SU-DHL-6 (cell line): Measurements from ENCODE around the gene MED15.

Experiments used
- H2AFZ ChIP-seq: fragments of 200-600 bp; sonication (generic); 2 replicates; pipeline ENCODE4 v1.6.1; 2014; ENCODE audit warnings: low read depth, mild to moderate bottlenecking, moderate library complexity, mixed read lengths, antibody characterized with exemption, low read length; ENCODE audit not compliant: severe bottlenecking
- H3F3A ChIP-seq: fragments of 200-600 bp; shearing (Covaris generic); 2 replicates; pipeline ENCODE4 v1.6.0; 2016; ENCODE audit warnings: antibody characterized with exemption, mild to moderate bottlenecking; ENCODE audit not compliant: insufficient read depth
- H3K27ac ChIP-seq: fragments of 200-600 bp; sonication (generic); 2 replicates; pipeline ENCODE4 v1.5.1; 2016; ENCODE audit warnings: low read depth, mild to moderate bottlenecking, low read length, moderate library complexity, mixed read lengths
- H3K27me3 ChIP-seq: fragments of 200-600 bp; sonication (generic), shearing (Covaris generic); 2 replicates; pipeline ENCODE4 v1.6.0; 2014; ENCODE audit warnings: mild to moderate bottlenecking, low read length
- H3K36me3 ChIP-seq: fragments of 200-600 bp; sonication (generic); 2 replicates; pipeline ENCODE4 v1.6.1; 2014; ENCODE audit warnings: mild to moderate bottlenecking, low read length, mixed read lengths
- H3K4me2 ChIP-seq: fragments of 300-600, 200-600 bp; shearing (Covaris generic), sonication (generic); 2 replicates; pipeline ENCODE4 v1.6.0; 2014; ENCODE audit warnings: low read length, low read depth, mild to moderate bottlenecking; ENCODE audit not compliant: poor library complexity, severe bottlenecking
- H3K4me3 ChIP-seq: fragments of 200-600 bp; sonication (generic); 2 replicates; pipeline ENCODE4 v1.5.1; 2014; ENCODE audit warnings: antibody characterized with exemption, low read length, mild to moderate bottlenecking, mixed read lengths; ENCODE audit not compliant: insufficient read depth, poor library complexity, severe bottlenecking
- H3K79me2 ChIP-seq: fragments of 200-600 bp; sonication (generic); 2 replicates; pipeline ENCODE4 v1.6.1; 2014; ENCODE audit warnings: mild to moderate bottlenecking, low read length, moderate library complexity; ENCODE audit not compliant: insufficient read depth
- H3K9ac ChIP-seq: fragments of 200-600 bp; sonication (generic); 2 replicates; pipeline ENCODE4 v1.7.0; 2014; ENCODE audit warnings: mild to moderate bottlenecking, low read length
- H3K9me2 ChIP-seq: fragments of 200-600 bp; sonication (generic); replicated peaks from 2 replicates; pipeline ENCODE4 v1.6.1; 2014; ENCODE audit warnings: low read length; ENCODE audit not compliant: insufficient read depth
- H3K9me3 ChIP-seq: fragments of 200-600 bp; sonication (generic); 2 replicates; pipeline ENCODE4 v1.6.1; 2014; ENCODE audit warnings: low read length, mixed read lengths; ENCODE audit not compliant: insufficient read depth
- H4K20me1 ChIP-seq: fragments of 200-600 bp; sonication (generic); 2 replicates; pipeline ENCODE4 v1.6.1; 2014; ENCODE audit warnings: low read depth, mild to moderate bottlenecking, antibody characterized with exemption, low read length, moderate library complexity, mixed read lengths
- CTCF ChIP-seq: fragments of 200-600 bp; sonication (generic); IDR thresholded peaks from one replicate; pipeline ENCODE4 v1.5.1; 2017; ENCODE audit warnings: antibody characterized with exemption, mild to moderate bottlenecking, low read length, moderate library complexity; ENCODE audit not compliant: insufficient read depth, poor library complexity, severe bottlenecking
- EZH2phosphoT487 ChIP-seq: fragments of 200-600 bp; sonication (generic), shearing (Covaris generic); conservative IDR thresholded peaks from 2 replicates; pipeline ENCODE4 v1.6.1; 2018; ENCODE audit warnings: mild to moderate bottlenecking, antibody characterized with exemption, low read length, moderate library complexity, mixed read lengths

MED15 gene

GRCh38 chr22:20459862-20460261 lies 47.5 kb upstream of the MED15 start:
- no peaks in the 10 kb centered on the region for H3F3A ChIP-seq
- no peaks in the 10 kb centered on the region for H4K20me1 ChIP-seq
- no peaks in the 10 kb centered on the region for H3K36me3 ChIP-seq
- no peak overlapping the region for H3K27ac ChIP-seq
- H3K9me3 ChIP-seq = no peaks in the 10 kb centered on the region
- H3K4me3 ChIP-seq = no peak overlapping the region
- no peaks in the 10 kb centered on the region for H3K9me2 ChIP-seq
- no peaks in the 10 kb centered on the region for H3K27me3 ChIP-seq
- no peak for TF ChIP-seq CTCF
- no peak for TF ChIP-seq EZH2phosphoT487
- no peaks in the 10 kb centered on the region for H3K79me2 ChIP-seq
- H3K4me2 ChIP-seq = no peak overlapping the region
- no peak overlapping the region for H2AFZ ChIP-seq
- H3K9ac ChIP-seq = no peak overlapping the region

GRCh38 chr22:20463324-20464095 lies 43.9 kb upstream of the MED15 start:
- no peaks in the 10 kb centered on the region for H3K9me3 ChIP-seq
- TF ChIP-seq EZH2phosphoT487 (no peak), CTCF (no peak)
- peak overlapping the region; percentile 43 for H3K4me2 ChIP-seq
- no peaks in the 10 kb centered on the region for H3K36me3 ChIP-seq
- H3K79me2 ChIP-seq = no peaks in the 10 kb centered on the region
- H3K27me3 ChIP-seq = no peaks in the 10 kb centered on the region
- no peak overlapping the region for H3K4me3 ChIP-seq
- peak overlapping the region; percentile 69 for H3K27ac ChIP-seq
- H3K9me2 ChIP-seq = no peaks in the 10 kb centered on the region
- H2AFZ ChIP-seq = peak overlapping the region; percentile 53
- no peaks in the 10 kb centered on the region for H3F3A ChIP-seq
- no peaks in the 10 kb centered on the region for H4K20me1 ChIP-seq
- peak overlapping the region; percentile 31 for H3K9ac ChIP-seq

GRCh38 chr22:20464096-20464614 lies 43.3 kb upstream of the MED15 start:
- Histone ChIP-seq H3K9me3 (no peaks in the 10 kb centered on the region), H3K4me2 (peak overlapping the region; percentile 43), H3F3A (no peaks in the 10 kb centered on the region), H3K27me3 (no peaks in the 10 kb centered on the region), H2AFZ (no peak overlapping the region), H3K4me3 (no peak overlapping the region), H3K9ac (peak overlapping the region; percentile 31), H3K79me2 (no peaks in the 10 kb centered on the region), H3K36me3 (no peaks in the 10 kb centered on the region), H3K27ac (peak overlapping the region; percentile 69), H3K9me2 (no peaks in the 10 kb centered on the region), H4K20me1 (no peaks in the 10 kb centered on the region)
- TF ChIP-seq EZH2phosphoT487 = no peak
- no peak for TF ChIP-seq CTCF
